Activated CD8-positive, alpha-beta memory T cell treated with anti-CD3 and anti-CD28 coated beads for 4 hours (primary cell): ENCODE measurements around the gene CACNA1F.

Experiments
- DNase-seq, 2 donors: peaks; one replicate each; pipeline ENCODE4 v3.0.0-alpha.2; 2020; ENCODE audit warnings: low read depth in 2 of 2

The CACNA1F gene

DNA sequence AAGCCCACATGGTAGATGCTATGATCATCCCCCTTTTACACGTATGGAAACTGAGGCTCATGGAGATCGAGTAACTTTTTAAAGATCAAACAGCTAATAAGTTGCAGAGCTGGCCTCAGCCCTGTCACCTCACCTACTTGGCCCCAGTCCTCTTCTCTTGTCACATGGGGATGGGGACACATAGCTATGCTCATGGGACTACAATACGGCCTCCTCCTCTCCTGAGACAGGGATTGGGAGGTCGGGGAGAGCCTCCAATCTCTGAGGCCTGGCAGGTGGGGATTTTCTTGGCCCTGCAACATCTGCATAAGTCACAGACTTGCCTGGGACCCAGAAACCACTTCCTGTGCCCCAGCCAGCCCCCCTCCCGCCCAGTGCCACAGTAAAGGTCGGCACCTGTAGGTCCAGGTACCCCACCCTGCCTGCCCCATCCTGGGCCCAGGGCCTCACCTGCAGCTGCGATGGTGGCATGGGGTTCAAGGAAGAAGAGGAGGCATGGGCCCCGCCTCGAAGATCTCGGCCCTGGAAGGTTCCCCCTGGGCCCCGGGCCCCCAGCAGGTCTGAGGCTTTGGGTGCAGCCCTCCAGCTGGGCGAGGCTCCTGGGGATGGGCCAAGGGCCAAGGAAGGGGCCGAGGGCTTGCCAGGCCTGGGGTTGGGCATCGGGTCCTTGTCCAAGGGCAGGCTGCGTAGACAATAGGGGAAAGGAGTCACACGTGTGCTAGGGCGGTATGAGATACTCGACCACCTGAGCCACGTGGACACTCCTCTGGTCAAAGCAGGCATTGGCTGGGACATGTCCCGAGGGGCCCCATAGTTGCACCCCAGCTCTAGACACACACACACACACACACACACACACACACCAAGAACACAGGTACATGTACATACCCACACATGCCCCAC, 25.0 kb upstream of the CACNA1F start:
- no peak for DNase-seq

DNA sequence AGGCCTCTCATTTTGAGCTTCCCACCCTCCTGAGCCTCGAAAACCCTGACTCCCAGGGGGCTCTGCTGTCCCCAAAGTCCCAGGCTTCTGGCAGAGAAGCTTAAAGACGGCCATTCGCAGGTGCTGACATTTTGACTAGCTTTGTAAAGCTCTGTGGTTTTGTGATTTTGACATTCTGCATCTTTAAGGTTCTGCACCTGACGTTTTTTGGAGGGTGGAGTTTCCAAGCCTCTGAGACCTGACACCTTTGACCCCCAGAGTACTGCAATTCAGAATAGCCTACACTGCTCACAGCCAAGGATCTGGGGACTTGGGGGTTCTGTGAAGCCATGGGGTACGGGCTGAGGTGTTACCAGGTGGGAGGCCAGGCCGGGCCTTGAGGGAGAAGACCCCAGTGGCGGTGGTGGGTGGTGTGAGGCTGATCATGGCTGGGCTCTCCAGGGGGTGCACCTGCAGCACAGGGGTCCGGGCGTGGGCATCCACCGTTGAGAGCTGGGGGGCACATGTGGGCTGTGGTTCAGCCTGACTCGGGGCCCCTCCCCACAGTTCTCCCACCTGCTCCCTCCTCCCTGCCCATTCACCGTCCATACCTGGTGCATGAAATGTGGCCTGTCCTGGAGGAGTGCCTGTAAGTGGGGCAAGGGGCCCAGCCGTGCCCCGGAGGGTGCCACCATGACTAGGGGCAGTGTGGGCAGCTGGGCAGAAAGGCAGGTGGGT, 24.1 kb upstream of the CACNA1F start:
- DNase-seq = no peak

DNA sequence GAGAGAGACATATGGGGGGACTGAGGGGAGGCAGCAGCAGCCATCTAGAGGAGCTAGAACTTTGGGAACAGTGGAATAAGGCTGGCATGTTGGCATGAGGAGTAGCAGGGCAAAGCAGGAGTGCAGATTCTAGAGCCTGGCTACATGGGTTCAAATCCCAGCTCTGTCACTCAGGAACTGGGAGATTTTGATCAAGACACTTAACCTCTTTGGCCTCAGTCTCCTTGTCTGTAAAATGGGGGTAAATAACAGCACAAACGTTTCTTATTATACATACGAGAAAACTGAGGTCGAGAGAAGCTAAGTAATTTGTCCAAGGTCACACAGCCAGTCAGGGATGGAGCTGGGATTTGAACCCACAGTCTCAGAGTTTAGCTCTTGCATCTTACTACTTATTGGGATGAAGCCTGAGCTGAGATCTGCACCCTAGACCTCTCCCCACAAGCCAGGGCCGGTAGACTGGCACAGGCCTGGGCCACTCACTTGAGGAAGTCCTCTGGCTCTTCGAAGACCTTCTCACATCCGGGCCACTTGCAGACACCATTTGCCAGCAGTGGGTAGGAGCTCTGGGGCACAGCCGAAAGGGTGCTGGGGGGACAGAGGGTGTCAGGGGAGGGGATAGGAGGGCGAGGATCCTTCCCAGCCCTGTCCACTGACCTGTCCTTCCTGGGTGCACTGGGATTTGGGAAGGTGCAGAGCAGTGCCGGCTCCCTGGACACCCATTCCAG, 23.3 kb upstream of the CACNA1F start:
- DNase-seq = no peak

DNA sequence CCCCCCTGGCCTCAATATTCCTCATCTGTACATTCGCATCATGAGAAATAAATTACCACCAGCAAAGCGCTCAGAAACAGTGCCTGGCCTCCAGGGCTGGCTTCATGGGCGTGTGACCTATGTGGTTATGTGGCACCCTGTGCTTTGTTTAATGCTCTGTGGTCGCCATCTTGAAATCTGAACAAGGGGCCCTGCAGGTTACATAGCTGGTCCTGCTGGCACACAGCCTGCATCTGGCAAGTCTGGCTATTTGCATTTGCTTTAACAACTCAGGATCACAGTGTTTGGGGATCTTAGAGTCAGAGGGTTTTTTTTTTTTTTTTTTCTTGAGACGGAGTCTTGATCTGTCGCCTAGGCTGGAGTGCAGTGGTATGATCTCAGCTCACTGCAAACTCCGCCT, 21.5 kb upstream of the CACNA1F start:
- DNase-seq = no peak

DNA sequence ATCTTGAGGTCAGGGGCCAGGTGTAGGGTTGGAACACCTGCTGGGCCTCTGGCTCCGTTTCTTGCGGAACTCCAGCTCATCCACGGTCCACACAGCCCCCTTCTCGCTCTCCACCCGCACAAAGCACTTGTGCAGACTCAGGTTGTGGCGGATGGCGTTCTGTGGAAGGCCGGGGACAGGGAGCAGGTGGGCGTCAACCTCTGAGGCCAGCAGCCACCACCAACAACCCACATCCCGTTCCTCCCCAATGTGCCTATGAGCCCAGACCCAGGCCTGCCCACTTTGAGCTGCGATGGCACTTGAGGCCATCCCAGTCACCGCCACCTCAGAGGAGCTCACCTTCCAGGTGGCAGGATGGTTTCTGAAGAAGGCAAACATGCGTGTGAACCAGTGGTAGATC, 18.2 kb upstream of the CACNA1F start:
- DNase-seq = no peak

DNA sequence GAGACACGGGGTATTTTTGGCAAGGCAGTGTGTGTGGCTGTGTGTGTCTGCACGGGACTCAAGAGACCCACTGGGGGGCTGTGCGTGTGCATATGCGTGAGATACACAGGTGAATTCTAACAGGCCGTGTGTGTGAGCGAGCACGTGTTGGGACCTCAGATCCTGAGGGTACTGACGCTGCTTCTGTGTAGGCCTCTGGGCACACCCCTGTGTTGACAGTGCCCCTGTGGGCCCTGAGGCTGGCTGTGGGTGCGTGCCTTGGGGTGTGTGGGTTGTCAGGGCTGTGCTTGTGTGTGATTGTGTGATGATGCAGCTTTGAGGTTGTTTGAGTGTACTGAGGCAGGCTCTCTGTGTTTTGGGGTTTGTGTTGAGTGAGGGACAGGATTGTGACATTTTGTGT, 17.4 kb upstream of the CACNA1F start:
- DNase-seq = no peak

DNA sequence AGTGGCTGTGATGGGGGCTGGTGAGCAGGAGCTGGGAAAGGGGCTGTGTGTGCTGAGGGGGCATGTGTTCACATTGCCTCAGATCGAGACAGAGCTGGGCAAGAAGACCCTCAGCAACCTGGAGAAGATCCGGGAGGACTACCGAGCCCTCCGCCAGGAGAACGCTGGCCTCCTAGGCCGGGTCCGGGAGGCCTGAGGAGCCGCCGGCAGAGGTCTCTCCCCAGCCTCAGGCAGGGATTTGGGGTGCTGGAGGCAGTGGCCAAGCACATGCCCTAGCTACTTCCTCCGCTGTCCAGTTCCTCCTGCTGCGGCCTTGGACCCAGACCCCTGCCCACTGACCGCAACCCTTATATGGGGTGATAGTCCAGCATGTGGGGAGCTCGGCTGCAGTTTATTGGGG, 16.9 kb upstream of the CACNA1F start:
- no peak for DNase-seq

DNA sequence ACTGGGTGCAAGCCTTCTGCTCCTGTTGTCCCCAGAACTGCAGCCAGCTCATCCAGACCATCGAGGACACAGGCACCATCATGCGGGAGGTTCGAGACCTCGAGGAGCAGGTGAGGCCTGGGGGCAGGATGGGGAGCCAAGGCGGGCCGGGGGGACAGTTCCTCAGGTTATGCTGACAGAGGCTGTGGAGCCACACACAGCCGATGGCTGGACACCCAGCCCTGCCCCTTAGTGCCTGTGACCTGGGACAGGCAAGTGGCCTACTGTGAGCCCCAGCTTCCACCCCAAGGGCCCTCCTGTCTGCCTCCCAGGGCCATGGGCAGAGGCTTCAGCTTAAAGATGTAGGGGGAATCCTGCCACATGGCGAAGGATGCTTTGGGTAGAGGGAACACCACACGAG, 16.5 kb upstream of the CACNA1F start:
- no peak for DNase-seq

DNA sequence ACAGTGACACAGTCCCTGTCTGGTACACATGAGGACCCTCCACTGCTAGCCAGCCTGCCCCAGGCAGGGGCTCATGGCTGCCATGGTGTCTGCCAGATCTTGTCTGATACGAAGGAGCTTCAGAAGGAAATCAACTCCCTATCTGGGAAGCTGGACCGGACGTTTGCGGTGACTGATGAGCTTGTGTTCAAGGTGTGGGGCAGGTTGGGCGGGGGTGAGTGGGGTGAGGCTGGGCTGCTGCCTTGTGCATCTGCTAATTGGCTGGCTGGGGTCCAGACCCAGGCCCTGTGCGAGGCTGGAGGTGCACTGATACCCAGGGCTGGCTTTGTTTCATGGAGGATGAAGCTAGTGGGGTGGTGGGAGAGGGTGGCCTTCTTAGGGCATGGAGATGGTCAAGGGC, 15.9 kb upstream of the CACNA1F start:
- no peak for DNase-seq

DNA sequence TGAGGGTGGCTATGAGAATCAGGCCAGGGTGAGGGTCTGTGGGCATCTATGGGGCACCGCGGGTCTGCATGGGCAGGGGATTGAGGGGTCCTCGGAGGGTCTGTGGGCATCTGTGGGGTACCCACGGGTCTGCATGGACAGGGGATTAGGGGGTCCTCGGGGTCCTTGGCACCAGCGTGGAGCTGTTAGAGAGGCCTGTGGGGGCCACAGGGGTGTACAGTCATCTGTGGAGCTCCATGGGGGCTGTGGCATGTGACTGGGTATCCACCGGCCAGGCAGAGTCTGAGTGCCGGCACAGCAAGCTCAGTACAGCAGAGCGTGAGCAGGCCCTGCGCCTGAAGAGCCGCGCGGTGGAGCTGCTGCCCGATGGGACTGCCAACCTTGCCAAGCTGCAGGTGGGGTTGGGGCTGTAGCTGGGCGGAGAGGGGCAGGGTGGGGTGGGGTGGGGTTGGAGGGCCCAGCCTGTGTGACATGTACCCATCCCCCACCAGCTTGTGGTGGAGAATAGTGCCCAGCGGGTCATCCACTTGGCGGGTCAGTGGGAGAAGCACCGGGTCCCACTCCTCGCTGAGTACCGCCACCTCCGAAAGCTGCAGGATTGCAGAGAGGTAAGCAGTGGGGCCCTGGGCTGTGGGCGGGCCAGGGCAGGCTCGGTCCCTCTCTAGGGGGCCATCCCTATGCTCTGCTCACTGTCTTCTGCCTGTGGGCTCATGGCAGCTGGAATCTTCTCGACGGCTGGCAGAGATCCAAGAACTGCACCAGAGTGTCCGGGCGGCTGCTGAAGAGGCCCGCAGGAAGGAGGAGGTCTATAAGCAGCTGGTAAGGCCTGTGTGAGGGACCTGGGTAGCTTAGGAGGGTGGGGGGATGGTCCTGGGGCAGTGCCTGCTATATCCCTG, 15.0 kb upstream of the CACNA1F start:
- DNase-seq = no peak

DNA sequence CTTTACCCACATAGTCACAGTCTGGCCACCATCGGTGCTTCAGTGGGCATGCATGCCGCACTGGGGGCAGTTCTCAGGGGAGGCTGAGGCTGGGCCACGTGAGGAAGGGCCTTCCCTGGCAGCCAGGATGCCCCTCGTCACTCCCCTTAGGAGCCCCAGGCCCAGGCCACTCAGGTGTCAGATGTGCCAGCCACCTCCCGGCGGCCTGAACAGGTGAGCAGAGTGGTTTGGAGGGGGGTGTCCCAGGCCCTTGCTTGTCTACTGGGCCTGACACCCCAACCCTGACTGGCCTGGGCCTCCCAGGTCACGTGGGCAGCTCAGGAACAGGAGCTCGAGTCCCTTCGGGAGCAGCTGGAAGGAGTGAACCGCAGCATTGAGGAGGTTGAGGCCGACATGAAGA, 14.2 kb upstream of the CACNA1F start:
- no peak for DNase-seq

DNA sequence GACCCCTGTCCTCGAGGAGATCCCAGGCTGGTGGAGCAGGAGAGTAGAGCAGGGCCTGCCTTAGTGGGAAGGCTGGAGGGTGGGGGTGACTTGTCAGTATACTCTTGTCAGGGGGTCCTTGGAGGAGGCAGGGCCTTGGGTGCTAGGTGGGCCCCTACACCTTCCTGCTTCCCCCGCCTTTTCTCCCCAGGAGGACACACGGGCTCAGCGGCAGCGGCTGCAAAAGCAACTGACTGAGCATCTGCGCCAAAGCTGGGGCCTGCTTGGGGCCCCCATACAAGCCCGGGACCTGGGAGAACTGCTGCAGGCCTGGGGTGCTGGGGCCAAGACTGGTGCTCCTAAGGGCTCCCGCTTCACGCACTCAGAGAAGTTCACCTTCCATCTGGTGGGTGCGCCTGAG, 13.4 kb upstream of the CACNA1F start:
- no peak for DNase-seq

DNA sequence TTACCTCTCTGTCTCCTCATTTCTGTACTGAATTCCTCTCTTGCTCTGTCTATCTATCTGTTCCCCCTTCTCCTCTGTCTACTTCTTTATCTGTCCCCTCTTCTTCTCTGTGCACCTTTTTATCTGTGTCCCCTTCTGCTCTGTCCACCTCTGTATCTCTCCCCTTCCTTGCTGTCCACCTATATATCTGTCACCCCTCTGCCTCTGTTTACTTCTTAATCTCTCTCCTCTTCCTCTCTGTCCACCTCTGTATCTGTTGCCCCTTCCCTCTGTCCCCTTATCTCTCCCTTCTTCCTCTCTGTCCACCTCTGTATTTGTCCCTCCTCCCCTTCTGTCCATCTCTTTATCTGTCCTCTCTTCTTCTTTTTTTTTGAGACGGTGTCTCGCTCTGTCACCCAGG, 11.1 kb upstream of the CACNA1F start:
- DNase-seq = no peak

DNA sequence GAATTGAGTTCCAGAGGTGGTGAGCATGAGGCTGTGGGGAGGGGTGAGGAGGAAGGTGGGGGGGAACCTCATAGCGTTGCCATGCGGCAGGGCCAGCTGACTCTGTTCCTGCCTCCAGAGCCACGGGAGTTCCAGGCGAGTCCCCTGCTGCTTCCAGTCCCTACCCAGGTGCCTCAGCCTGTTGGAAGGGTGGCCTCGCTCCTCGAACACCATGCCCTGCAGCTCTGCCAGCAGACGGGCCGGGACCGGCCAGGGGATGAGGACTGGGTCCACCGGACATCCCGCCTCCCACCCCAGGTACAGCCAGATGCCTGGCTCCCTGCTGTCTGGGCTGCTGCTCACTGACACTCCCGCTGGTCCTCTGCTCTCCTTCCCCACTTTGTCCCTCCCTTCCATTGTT, 10.0 kb upstream of the CACNA1F start:
- DNase-seq = no peak

DNA sequence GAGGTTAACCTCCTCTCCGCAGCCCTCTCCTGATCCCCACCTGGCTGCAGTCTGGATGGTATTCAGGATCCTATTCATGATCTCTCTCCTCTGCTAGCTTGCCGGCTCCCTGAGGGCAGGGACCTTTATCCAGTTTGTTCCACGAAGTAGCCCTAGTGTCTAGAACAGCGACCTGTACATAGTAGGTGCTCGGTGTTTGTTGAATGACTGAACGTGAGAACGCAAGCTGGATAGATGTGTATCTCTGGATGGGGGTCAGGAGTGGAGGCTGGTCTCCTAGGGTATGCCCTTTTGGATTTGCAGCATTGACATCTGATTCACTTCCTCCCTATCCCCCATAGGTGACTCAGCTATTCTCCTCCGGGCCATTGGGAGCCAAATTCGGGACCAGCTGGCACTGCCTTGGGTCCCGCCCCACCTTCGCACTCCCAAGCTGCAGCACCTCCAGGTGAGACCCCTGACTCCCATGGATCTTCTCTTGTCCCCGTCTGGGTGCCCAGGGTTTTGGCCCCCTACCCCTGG, 9.5 kb upstream of the CACNA1F start:
- no peak for DNase-seq

DNA sequence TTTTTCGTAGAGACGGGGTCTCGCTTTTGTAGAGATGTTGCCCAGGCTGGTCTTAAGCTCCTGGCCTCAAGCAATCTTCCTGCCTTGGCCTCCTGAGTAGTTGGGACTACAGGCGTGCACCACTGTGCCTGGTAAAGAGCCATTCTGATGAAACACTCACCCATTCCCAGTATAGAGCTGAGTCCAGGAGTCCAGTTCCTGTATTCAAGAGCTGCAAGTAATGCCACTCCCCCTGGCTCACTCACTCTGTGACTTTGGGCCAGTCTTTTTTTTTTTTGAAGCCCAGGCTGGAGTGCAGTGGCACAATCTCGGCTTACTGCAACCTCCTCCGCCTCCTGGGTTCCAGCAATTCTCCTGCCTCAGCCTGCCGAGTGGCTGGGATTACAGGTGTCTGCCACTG, 5.6 kb upstream of the CACNA1F start:
- no peak for DNase-seq

DNA sequence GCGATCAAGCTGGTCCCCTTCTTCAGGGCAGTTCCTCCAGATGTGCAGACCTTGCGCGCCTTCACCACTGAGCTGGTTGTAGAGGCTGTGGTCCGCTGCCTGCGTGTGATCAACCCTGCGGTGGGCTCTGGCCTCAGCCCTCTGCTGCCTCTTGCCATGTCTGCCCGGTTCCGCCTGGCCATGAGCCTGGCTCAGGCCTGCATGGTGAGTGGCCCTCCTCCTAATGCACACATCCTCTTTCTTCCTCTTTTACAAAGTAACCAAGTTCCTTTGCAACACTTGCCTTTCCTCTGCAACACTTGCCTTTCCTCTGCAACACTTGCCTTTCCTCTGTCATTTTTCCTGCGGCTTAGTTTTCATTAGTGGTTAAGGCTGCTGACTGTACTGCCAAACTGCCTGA, 3.9 kb upstream of the CACNA1F start:
- DNase-seq = no peak

DNA sequence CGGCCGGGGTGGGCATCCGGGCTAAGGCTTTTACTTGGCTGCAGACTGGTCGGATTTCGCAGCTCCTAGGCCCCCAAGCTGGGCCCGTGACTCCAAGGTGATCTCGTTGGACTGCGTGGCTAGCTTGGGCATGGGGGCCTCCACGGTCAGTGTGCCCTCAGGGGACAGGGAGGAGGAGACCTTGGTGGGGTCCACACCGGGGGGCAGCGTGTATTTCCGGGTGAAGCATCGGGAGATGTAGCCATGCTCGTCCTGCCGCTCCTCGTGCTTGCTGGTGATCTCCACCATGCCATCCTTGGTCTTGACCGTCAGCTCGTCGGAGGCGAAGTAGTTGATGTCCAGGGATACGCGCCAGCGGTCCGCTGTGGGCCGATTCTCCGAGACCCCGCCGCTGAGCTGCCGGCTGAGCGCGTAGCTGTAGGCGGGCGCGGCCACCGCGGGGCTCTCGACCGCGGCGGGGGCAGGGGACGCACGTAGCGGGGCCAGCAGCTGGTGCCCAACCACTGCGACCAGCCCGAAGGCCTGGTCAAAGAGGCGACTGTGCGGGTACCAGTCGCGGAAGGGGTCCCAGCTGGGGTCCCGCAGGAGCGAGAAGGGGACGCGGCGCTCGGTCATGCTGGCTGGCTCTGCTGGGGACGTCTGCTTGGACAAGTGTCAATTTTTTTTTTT, 881 bp upstream of the CACNA1F start:
- DNase-seq = no peak

DNA sequence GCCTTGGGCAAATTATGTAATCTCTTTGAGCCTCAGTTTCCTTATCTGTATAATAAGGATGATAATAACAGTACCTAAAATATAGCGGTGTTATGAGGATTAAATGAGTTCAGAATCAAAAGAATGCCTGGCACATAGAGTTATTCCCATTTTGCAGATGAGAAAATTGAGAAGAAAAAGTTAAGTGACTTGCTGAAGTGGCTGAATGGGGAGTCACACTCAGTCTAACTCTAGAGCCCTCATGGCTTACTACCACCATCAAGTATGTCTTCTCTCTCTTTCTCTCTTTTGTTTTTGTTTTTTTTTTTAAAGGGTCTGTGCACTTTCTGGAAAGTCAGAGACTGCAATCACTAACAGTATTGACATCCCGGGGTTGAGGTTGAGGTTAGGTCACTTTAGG, 615 bp downstream of the CACNA1F start:
- DNase-seq = no peak

DNA sequence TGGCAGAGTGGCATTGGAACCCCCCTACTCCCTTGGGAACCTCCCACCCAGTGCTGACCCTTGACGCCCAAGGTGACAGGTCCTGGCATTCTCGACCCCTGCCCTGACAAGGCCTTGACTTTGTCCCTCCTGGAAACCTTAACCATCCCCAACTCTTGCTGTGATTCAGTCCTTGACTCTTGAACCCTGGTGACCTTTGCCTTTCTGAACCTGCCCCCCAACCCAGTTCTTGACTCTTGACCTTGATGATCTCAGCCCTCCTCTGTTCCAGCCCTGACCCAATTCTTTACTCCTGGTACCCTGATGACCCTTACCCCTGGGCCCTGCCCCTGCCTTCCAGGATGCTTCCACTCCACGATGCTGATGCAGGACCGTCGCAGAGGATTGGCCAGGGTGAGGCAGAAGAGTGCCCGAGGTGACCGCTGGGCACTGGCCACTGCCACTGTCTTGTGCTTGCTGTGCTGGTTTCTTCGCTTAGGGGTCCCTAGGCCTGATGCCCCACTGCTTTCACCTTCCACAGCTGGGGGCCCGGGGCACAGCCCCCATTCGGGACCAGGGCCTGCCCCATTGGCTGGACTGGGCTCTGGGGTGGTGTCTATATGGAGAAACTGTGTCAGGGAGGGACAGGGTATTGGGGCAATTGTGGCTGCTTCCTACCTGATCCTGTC, 1.7 kb downstream of the CACNA1F start:
- no peak for DNase-seq
